LNCaP clone FGC (cell line): ENCODE measurements around the gene CPSF6.

ENCODE experiments used
- DNase-seq: peaks from one replicate; pipeline ENCODE4 v3.0.0-alpha.2; 2011; ENCODE audit warnings: low read depth
- H3K4me3 ChIP-seq: 2 replicates; pipeline ENCODE4 v1.5.1; 2011; ENCODE audit warnings: mild to moderate bottlenecking, low read depth, low read length, control low read depth
- CTCF ChIP-seq: IDR thresholded peaks from 2 replicates; pipeline ENCODE4 v1.5.1; 2012; ENCODE audit warnings: mild to moderate bottlenecking; ENCODE audit not compliant: control insufficient read depth, insufficient read depth; ENCODE audit errors: extremely low read depth

CPSF6 gene

GRCh38 chr12:69275471-69275891, 36.1 kb downstream of the CPSF6 start:
- no peak overlapping the region for H3K4me3 ChIP-seq
- no peak for TF ChIP-seq CTCF
- DNase-seq: no peak

GRCh38 chr12:69278814-69279782, 39.7 kb downstream of the CPSF6 start:
- no peak for DNase-seq
- no peak overlapping the region for H3K4me3 ChIP-seq
- no peak for TF ChIP-seq CTCF

GRCh38 chr12:69284131-69284530, 44.8 kb downstream of the CPSF6 start:
- TF ChIP-seq CTCF: no peak
- no peak for DNase-seq
- no peak overlapping the region for H3K4me3 ChIP-seq

- H3K4me3 ChIP-seq: no peak overlapping the region
- DNase-seq: no peak
- TF ChIP-seq CTCF: no peak
Observed at GRCh38 chr12:69287556-69287955, 48.2 kb downstream of the CPSF6 start.

- peak; percentile 98 for TF ChIP-seq CTCF
- DNase-seq: peak; percentile 63
- no peak overlapping the region for H3K4me3 ChIP-seq
Observed at GRCh38 chr12:69290545-69291277, 51.3 kb downstream of the CPSF6 start.

- TF ChIP-seq CTCF: no peak
- H3K4me3 ChIP-seq: no peak overlapping the region
Observed at GRCh38 chr12:69291278-69291593, 51.9 kb downstream of the CPSF6 start.

More at GRCh38 chr12:69291278-69291593, 51.9 kb downstream of the CPSF6 start:
- no peak for DNase-seq
